Mononuclear cell (primary cell): ENCODE data around the gene IL18R1. TPM values are rescaled to one million over a fixed set of nuclear protein-coding genes. Genes with fewer than 3 reads are reported as not detected.

Experiments used
- H3K27me3 ChIP-seq: 2 replicates; pipeline ENCODE4 v1.6.0; 2011; ENCODE audit warnings: low read length, control low read depth; ENCODE audit not compliant: insufficient read depth
- H3K4me1 ChIP-seq: 2 replicates; pipeline ENCODE4 v1.5.1; 2011; ENCODE audit warnings: mild to moderate bottlenecking, low read length, control low read depth; ENCODE audit not compliant: insufficient read depth
- H3K4me3 ChIP-seq: 2 replicates; pipeline ENCODE4 v1.5.1; 2011; ENCODE audit warnings: mild to moderate bottlenecking, low read length, moderate library complexity
- H3K9me3 ChIP-seq: 2 replicates; pipeline ENCODE4 v1.5.1; 2011; ENCODE audit warnings: low read depth, mild to moderate bottlenecking, control low read depth, low read length
- total RNA-seq: library from RNA; depleted of rRNA; stranded (reverse); fragments of >200 nt; gene quantifications from one replicate; pipeline ENCODE4 v1.2.3, GENCODE V29; 2012

Gene IL18R1
- total RNA-seq, 1 donor = 6.5 TPM

GRCh38 chr2:102336502-102336945, 19.1 kb upstream of the IL18R1 start:
- H3K9me3 ChIP-seq = no peaks in the 10 kb centered on the region
- H3K4me3 ChIP-seq = no peak overlapping the region
- H3K4me1 ChIP-seq = peaks cover 4% of the 10 kb centered on the region
- H3K27me3 ChIP-seq = peaks cover 4% of the 10 kb centered on the region

GRCh38 chr2:102337012-102337411, 18.6 kb upstream of the IL18R1 start:
- Histone ChIP-seq H3K9me3 (no peaks in the 10 kb centered on the region), H3K4me3 (no peak overlapping the region), H3K4me1 (peaks cover 4% of the 10 kb centered on the region), H3K27me3 (peaks cover 4% of the 10 kb centered on the region)

GRCh38 chr2:102337481-102338386, 17.9 kb upstream of the IL18R1 start:
- H3K4me1 ChIP-seq = peaks cover 4% of the 10 kb centered on the region
- H3K9me3 ChIP-seq = no peaks in the 10 kb centered on the region
- no peak overlapping the region for H3K4me3 ChIP-seq
- peaks cover 4% of the 10 kb centered on the region for H3K27me3 ChIP-seq

GRCh38 chr2:102340778-102341177, 14.8 kb upstream of the IL18R1 start:
- Histone ChIP-seq H3K4me3 (no peak overlapping the region), H3K4me1 (peaks cover 4% of the 10 kb centered on the region), H3K27me3 (peaks cover under 1% of the 10 kb centered on the region), H3K9me3 (no peaks in the 10 kb centered on the region)

GRCh38 chr2:102342888-102343287, 12.7 kb upstream of the IL18R1 start:
- Histone ChIP-seq H3K4me3 (no peak overlapping the region), H3K27me3 (no peaks in the 10 kb centered on the region), H3K9me3 (no peaks in the 10 kb centered on the region), H3K4me1 (no peaks in the 10 kb centered on the region)

- Histone ChIP-seq H3K4me3 (no peak overlapping the region), H3K9me3 (no peaks in the 10 kb centered on the region), H3K4me1 (no peaks in the 10 kb centered on the region)
Observed at GRCh38 chr2:102344397-102344796, 11.2 kb upstream of the IL18R1 start.

GRCh38 chr2:102345329-102345920, 10.2 kb upstream of the IL18R1 start:
- H3K4me3 ChIP-seq = no peak overlapping the region
- no peaks in the 10 kb centered on the region for H3K27me3 ChIP-seq
- H3K4me1 ChIP-seq = no peaks in the 10 kb centered on the region
- H3K9me3 ChIP-seq = no peaks in the 10 kb centered on the region

More at GRCh38 chr2:102344397-102344796, 11.2 kb upstream of the IL18R1 start:
- no peaks in the 10 kb centered on the region for H3K27me3 ChIP-seq

- no peaks in the 10 kb centered on the region for H3K9me3 ChIP-seq
- H3K4me1 ChIP-seq = no peaks in the 10 kb centered on the region
- no peaks in the 10 kb centered on the region for H3K27me3 ChIP-seq
- no peak overlapping the region for H3K4me3 ChIP-seq
Observed at GRCh38 chr2:102346381-102347130, 9.0 kb upstream of the IL18R1 start.

GRCh38 chr2:102350137-102350793, 5.3 kb upstream of the IL18R1 start:
- H3K9me3 ChIP-seq = no peaks in the 10 kb centered on the region
- no peaks in the 10 kb centered on the region for H3K27me3 ChIP-seq

GRCh38 chr2:102356381-102356712, 751 bp downstream of the IL18R1 start:
- no peaks in the 10 kb centered on the region for H3K9me3 ChIP-seq
- no peaks in the 10 kb centered on the region for H3K27me3 ChIP-seq
- H3K4me3 ChIP-seq = peak overlapping the region; percentile 67
- H3K4me1 ChIP-seq = peaks cover 28% of the 10 kb centered on the region

More at GRCh38 chr2:102350137-102350793, 5.3 kb upstream of the IL18R1 start:
- Histone ChIP-seq H3K4me1 (no peaks in the 10 kb centered on the region), H3K4me3 (no peak overlapping the region)

GRCh38 chr2:102356741-102357140, 1.1 kb downstream of the IL18R1 start:
- H3K4me1 ChIP-seq = peaks cover 28% of the 10 kb centered on the region
- no peaks in the 10 kb centered on the region for H3K27me3 ChIP-seq
- peak overlapping the region; percentile 12 for H3K4me3 ChIP-seq
- no peaks in the 10 kb centered on the region for H3K9me3 ChIP-seq

- H3K9me3 ChIP-seq = no peaks in the 10 kb centered on the region
- H3K27me3 ChIP-seq = no peaks in the 10 kb centered on the region
- H3K4me3 ChIP-seq = no peak overlapping the region
- H3K4me1 ChIP-seq = peaks cover 28% of the 10 kb centered on the region
Observed at GRCh38 chr2:102357937-102358336, 2.3 kb downstream of the IL18R1 start.

- Histone ChIP-seq H3K27me3 (no peaks in the 10 kb centered on the region), H3K4me3 (no peak overlapping the region), H3K4me1 (peaks cover 28% of the 10 kb centered on the region), H3K9me3 (no peaks in the 10 kb centered on the region)
Observed at GRCh38 chr2:102358496-102358895, 2.9 kb downstream of the IL18R1 start.

GRCh38 chr2:102359527-102359926, 3.9 kb downstream of the IL18R1 start:
- no peaks in the 10 kb centered on the region for H3K27me3 ChIP-seq
- peaks cover 28% of the 10 kb centered on the region for H3K4me1 ChIP-seq
- no peak overlapping the region for H3K4me3 ChIP-seq

More at GRCh38 chr2:102359527-102359926, 3.9 kb downstream of the IL18R1 start:
- no peaks in the 10 kb centered on the region for H3K9me3 ChIP-seq
